NCI-H2227 (cell line): ENCODE results near the gene HK2.

Experiments used
- DNase-seq: peaks from one replicate; lab custom pipeline; 2025; ENCODE audit not compliant: unreplicated experiment; lab: John Stamatoyannopoulos, UW

HK2 gene

DNA sequence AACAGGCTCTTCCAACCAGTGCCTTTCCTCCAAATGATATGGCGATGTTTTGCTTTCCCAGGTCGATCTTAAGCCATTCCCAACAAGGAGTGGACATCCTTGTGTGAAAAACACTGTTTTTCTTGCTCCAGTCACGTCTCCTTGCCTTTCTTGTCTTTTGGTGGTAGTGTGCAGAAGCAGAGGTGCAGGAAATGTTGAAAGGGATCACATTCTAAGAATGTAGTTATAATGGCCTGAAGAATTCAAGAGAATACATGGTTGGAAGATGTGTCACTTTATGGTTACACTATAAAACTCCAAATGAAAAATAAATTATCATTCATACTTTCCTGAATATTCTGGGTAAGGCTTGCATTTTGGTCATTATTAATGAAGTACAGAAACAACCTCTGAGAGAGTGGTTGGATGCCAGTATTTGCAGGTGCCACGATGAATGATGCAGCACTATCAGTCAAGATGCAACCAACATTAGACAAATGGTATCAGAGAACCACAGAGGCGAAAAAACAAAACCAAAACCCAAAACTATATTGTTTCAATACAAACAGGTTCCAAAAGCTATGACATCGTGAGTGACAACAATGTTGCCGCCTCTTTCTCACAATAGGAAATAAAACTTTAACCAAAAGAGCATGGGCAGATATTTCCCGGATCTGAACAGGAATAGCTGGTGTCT lies 97.0 kb downstream of the HK2 start:
- no peak for DNase-seq

DNA sequence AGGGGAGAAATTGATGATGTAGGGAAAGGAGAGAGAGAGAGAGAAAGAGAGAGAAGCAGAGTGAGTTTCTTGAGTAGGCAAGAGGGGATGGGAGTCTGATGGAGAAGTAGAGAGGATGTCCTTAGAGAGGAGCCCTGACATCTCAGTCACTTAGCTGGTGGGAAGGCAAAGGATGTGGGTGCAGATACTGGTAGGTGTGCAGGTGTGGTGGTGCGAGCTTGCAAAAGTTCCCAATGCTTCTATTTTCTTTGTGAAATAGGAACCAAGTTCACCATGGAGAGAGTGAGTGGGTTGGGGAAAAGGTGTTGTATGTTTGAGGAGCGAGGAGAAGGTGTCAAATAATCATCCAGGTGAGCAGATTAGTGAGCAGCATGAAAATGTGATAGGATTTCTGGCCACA lies 98.0 kb downstream of the HK2 start:
- no peak for DNase-seq

DNA sequence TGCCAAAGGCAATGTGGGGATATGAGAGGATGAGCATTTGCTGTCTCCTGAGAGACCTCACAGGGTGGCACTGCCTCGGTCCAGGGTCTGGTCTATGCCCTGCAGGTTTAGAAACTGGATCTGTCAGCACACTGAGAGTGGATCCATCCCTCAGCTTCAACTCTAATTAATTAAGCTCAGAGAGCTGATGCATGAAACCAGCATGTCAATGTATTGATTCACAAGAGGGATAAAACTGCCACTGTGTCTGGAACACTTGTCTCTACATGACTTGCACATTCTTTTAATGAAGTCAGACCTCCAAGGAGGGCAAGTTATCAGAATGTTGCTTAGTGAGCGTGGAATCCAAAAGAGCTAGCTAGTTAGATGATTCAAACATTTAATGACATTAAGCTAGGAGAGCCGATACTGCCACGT lies 102.1 kb downstream of the HK2 start:
- no peak for DNase-seq

DNA sequence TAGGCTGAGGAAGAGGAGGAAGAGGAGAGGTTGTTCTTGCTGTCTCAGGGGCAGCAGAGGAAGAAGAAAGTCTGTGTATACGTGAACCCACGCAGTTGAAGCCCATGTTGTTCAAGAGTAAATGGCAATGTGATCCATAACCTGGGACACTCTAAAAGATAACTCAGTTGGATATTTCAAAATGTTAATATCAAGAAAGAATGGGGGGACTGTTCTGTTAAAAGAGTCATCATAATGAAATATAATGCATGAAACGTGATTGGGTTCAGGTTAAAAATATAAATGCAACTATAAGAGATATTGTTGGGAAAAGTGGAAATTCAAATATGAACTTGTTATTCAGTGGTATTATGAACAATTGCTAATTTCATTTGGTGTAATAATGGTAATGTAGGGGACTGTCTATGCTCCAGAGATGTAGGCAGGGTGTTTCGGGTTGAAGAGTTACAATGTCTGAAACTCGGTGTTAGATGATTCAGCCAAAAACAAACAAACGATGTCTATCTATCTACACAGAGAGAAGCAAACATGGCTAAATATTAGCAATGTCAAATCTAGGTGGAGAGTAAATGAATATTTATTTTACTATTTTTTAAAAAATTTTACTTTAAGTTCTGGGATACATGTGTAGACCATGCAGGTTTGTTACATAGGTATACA lies 103.4 kb downstream of the HK2 start:
- DNase-seq: no peak

DNA sequence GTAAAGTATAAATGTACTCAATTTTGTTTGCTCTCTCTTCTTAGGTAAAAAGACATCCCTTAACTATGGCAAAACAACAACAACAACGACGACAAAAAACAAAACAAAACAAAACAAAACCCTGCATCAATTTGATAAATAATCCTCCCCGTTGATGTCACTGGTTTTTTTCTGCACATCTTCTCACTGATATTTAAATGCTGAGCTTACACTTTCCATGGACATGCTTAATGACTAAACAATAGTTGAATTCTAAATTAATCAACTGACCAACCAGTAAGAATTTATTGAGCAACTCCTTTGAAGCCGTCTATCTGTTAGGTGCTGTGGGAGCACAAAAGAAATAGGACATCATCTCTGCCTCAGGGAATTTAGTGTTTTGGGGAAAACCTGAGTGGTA lies 104.3 kb downstream of the HK2 start:
- DNase-seq: no peak

DNA sequence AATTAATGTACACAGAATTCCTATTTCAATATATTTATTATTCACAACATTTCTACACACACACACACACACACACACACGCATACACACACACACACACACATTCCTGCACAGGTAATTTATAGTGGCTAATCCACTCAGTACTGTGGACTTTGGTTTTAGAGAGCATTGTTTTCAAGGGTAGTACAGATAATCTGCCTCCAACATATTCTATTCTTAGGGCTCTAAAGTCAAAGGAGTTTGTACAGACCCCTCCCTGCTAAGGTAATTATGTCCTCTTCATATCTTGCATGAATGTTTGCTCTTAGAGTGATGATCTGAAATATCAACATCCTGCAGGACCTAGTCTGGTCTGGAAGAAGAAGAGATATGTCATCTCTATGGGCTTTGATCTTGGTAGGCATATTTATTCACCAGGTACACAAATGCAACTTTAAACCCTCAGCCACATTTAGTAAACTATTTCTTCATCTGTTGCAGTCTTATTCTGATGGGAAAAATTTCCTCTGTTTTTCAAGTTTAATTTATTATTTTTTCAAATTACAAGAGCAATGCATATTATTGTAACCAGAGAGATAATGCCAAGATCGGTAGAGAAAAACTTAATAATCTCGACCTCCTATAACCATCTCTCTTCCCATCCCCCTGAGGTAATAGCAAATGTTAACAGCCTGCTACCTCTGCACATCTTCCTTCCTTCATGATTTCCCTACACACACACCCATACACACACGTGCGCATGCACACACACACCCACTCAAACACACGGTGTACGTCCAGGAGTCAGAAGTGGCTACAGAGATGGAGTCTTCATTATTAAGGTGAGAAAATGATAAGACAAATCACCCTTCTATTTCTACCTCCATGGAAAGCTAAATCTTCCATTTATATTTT lies 106.2 kb downstream of the HK2 start:
- DNase-seq: no peak

DNA sequence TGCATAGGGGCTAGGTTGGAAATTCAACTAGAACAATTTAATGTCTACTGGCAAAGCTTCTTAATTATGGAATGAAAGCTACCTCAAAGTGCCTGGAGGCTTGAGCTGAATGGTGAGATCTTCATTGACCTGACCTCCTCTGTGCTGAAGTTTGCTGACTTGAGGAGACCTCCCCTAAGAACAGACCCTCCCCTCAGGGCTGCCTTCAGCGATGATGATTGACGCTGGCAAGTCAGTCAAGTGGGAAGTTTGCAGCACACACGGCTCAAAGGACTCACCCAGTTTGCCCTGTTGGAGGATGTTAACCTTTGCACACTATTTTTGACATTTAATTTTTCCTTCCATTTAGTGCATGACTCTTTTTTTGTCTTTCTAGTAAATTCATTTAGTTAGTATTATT lies 107.4 kb downstream of the HK2 start:
- no peak for DNase-seq

DNA sequence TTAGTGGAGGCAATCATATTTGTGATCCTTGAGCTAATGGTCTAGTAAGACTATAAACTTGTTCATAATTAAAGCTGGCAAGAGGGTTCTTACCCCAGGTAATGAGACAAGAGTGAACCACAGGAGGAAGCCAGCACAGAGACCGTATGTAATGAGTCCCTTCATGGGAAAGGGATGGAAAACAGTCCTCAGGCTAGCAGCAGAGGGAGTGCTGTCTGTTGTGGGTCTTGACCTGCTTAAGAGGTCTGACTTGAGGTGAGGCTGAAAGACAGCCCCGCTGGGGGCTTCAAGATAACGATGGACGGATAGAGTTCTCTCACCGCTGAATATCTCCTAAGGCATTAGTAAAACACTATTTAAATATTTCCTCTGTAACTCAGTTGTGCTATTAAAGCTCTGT lies 108.3 kb downstream of the HK2 start:
- DNase-seq: no peak
